HEK293 (cell line): ENCODE results near the gene NISCH.

Experiments
- RBAK ChIP-seq: fragments of 450-650 bp; formaldehyde crosslinking; IDR thresholded peaks from 2 replicates; pipeline ENCODE4 v1.5.1; 2016; ENCODE audit warnings: missing biosample characterization, missing genetic modification characterization
- YY1 ChIP-seq: fragments of 450-650 bp; formaldehyde crosslinking; IDR thresholded peaks from 2 replicates; pipeline ENCODE4 v1.5.1; 2018; ENCODE audit warnings: missing biosample characterization, missing genetic modification characterization
- ZBTB1 ChIP-seq: fragments of 450-650 bp; formaldehyde crosslinking; IDR thresholded peaks from 2 replicates; pipeline ENCODE4 v1.5.1; 2016; ENCODE audit warnings: missing biosample characterization, missing genetic modification characterization
- ZBTB7A ChIP-seq: fragments of 450-650 bp; formaldehyde crosslinking; IDR thresholded peaks from 2 replicates; pipeline ENCODE4 v1.5.1; 2016; ENCODE audit warnings: low read depth, missing biosample characterization, missing genetic modification characterization
- ZFP3 ChIP-seq: fragments of 450-650 bp; formaldehyde crosslinking; IDR thresholded peaks from 2 replicates; pipeline ENCODE4 v1.5.1; 2016; ENCODE audit warnings: low read depth, missing biosample characterization, missing genetic modification characterization
- ZFP41 ChIP-seq: fragments of 450-650 bp; formaldehyde crosslinking; IDR thresholded peaks from 2 replicates; pipeline ENCODE4 v1.5.1; 2016; ENCODE audit warnings: missing biosample characterization, missing genetic modification characterization, borderline replicate concordance
- ZNF114 ChIP-seq: fragments of 450-650 bp; formaldehyde crosslinking; IDR thresholded peaks from 2 replicates; pipeline ENCODE4 v1.5.0; 2017; ENCODE audit warnings: missing biosample characterization, missing genetic modification characterization
- ZNF174 ChIP-seq: fragments of 450-650 bp; formaldehyde crosslinking; IDR thresholded peaks from 2 replicates; pipeline ENCODE4 v1.5.0; 2017; ENCODE audit warnings: missing biosample characterization, mild to moderate bottlenecking, missing genetic modification characterization
- ZNF324 ChIP-seq: fragments of 450-650 bp; formaldehyde crosslinking; IDR thresholded peaks from 2 replicates; pipeline ENCODE4 v1.5.1; 2016; ENCODE audit warnings: missing biosample characterization, missing genetic modification characterization
- ZNF48 ChIP-seq: fragments of 450-650 bp; formaldehyde crosslinking; IDR thresholded peaks from 2 replicates; pipeline ENCODE4 v1.5.1; 2016; ENCODE audit warnings: missing biosample characterization, missing genetic modification characterization
- TF ChIP-seq, protein P1 (sequence below): fragments of 450-650 bp; formaldehyde crosslinking; IDR thresholded peaks from 2 replicates; pipeline ENCODE4 v1.5.1; 2016; ENCODE audit warnings: missing biosample characterization, missing genetic modification characterization
- TF ChIP-seq, protein P2 (sequence below): fragments of 450-650 bp; formaldehyde crosslinking; IDR thresholded peaks from 2 replicates; pipeline ENCODE4 v1.5.1; 2016; ENCODE audit warnings: missing biosample characterization, missing genetic modification characterization
- TF ChIP-seq, protein P3 (sequence below): fragments of 450-650 bp; formaldehyde crosslinking; optimal IDR thresholded peaks from 2 replicates; pipeline ENCODE3; 2016; ENCODE audit warnings: missing biosample characterization, mild to moderate bottlenecking, missing genetic modification characterization

DNA sequence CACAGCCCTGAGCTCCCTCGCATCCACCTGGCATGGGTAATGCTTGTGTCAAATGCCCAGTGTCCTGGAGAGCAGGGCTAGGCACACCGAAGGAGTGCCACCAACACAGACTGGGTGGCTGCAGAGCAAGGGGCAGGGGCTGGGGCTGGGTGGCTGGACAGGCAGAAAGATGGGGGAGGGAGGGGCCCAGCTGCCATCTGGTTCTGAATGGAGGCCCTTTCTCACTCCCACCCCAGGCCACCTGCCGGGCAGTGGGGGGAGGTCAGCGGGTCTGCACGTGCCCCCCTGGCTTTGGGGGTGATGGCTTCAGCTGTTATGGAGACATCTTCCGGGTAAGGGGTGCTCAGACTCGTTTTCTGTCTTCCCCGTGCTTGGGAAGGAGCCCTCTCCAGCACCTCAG is 56.7 kb downstream of the NISCH start:
- TF ChIP-seq, protein P1, sequence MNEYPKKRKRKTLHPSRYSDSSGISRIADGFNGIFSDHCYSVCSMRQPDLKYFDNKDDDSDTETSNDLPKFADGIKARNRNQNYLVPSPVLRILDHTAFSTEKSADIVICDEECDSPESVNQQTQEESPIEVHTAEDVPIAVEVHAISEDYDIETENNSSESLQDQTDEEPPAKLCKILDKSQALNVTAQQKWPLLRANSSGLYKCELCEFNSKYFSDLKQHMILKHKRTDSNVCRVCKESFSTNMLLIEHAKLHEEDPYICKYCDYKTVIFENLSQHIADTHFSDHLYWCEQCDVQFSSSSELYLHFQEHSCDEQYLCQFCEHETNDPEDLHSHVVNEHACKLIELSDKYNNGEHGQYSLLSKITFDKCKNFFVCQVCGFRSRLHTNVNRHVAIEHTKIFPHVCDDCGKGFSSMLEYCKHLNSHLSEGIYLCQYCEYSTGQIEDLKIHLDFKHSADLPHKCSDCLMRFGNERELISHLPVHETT, result no peak
- TF ChIP-seq, protein P2, sequence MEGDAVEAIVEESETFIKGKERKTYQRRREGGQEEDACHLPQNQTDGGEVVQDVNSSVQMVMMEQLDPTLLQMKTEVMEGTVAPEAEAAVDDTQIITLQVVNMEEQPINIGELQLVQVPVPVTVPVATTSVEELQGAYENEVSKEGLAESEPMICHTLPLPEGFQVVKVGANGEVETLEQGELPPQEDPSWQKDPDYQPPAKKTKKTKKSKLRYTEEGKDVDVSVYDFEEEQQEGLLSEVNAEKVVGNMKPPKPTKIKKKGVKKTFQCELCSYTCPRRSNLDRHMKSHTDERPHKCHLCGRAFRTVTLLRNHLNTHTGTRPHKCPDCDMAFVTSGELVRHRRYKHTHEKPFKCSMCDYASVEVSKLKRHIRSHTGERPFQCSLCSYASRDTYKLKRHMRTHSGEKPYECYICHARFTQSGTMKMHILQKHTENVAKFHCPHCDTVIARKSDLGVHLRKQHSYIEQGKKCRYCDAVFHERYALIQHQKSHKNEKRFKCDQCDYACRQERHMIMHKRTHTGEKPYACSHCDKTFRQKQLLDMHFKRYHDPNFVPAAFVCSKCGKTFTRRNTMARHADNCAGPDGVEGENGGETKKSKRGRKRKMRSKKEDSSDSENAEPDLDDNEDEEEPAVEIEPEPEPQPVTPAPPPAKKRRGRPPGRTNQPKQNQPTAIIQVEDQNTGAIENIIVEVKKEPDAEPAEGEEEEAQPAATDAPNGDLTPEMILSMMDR (tag by site-specific recombination), result no peak
- TF ChIP-seq ZNF324 (tag by site-specific recombination), result no peak
- TF ChIP-seq ZNF174 (tag by site-specific recombination), result no peak
- TF ChIP-seq ZNF114 (tag by site-specific recombination), result no peak
- TF ChIP-seq YY1, result no peak
- no peak for TF ChIP-seq ZBTB1 (tag by site-specific recombination)
- TF ChIP-seq, protein P3, sequence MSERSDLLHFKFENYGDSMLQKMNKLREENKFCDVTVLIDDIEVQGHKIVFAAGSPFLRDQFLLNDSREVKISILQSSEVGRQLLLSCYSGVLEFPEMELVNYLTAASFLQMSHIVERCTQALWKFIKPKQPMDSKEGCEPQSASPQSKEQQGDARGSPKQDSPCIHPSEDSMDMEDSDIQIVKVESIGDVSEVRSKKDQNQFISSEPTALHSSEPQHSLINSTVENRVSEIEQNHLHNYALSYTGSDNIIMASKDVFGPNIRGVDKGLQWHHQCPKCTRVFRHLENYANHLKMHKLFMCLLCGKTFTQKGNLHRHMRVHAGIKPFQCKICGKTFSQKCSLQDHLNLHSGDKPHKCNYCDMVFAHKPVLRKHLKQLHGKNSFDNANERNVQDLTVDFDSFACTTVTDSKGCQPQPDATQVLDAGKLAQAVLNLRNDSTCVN (tag by site-specific recombination), result no peak
- no peak for TF ChIP-seq RBAK (tag by site-specific recombination)
- TF ChIP-seq ZNF48, result no peak
- TF ChIP-seq ZFP41, result no peak
- no peak for TF ChIP-seq ZBTB7A (tag by site-specific recombination)
- TF ChIP-seq ZFP3 (tag by site-specific recombination), result no peak
